Mucosa of descending colon (tissue), 3 donors: ENCODE results near the gene TMEM273. TPM values are rescaled to one million over a fixed set of nuclear protein-coding genes. Genes with fewer than 3 reads are reported as not detected.
"Not testable (repeated sequence)": the region's sequence is repeated elsewhere in the genome, so short reads cannot be mapped to it uniquely, and the experiment has no call there.

Experiments
- ATAC-seq: fragments of 200-7000 bp; cut with Tn5 transposase; one replicate; pipeline ENCODE4 v1.9.1; 2020; ENCODE audit warnings: mild to moderate bottlenecking, moderate library complexity
- DNase-seq, 3 donors: peaks; one replicate each; pipeline ENCODE4 v3.0.0-alpha.2; 2020
- H3K36me3 ChIP-seq: fragments of 200-600 bp; one replicate; pipeline ENCODE4 v1.8.0; 2021; ENCODE audit warnings: low read depth, mild to moderate bottlenecking
- H3K4me1 ChIP-seq: fragments of 200-600 bp; one replicate; pipeline ENCODE4 v1.8.0; 2021; ENCODE audit warnings: low read depth, mild to moderate bottlenecking
- H3K4me3 ChIP-seq: fragments of 200-600 bp; one replicate; pipeline ENCODE4 v1.8.0; 2021; ENCODE audit warnings: mild to moderate bottlenecking
- H3K9me3 ChIP-seq: fragments of 200-600 bp; one replicate; pipeline ENCODE4 v1.8.0; 2021; ENCODE audit warnings: mild to moderate bottlenecking
- CTCF ChIP-seq: fragments of 200-600 bp; IDR thresholded peaks from one replicate; pipeline ENCODE4 v1.8.0; 2022; ENCODE audit warnings: antibody characterized with exemption, mild to moderate bottlenecking
- intact Hi-C, 2 donors: fragments of 100-400 bp; cut with DNase I in 1 of 2; cut with micrococcal nuclease in 1 of 2; formaldehyde crosslinking; loops; one replicate each; pipeline versions ENCODE4 v1.11.0 to v1.11.1; 2022; cut with DNase I, micrococcal nuclease
- total RNA-seq, 3 donors: library from RNA; stranded (reverse); fragmentation: NEBNext Ultra II Directional in 2 of 3; extraction: Animal tissue kit (Norgen Biotek cat#: 25700) in 2 of 3; gene quantifications; one replicate each; pipeline versions ENCODE4 v1.2.1 to v1.2.4, GENCODE V29; 2021 to 2023
- donor health status: DM: no; HTN: no; CAD: no; lungs with moderate emphysema.
- donor health status: DM: no; HTN: no; CAD: no.
- donor health status: DM: no; HTN: yes; CAD: no.

The TMEM273 gene
- total RNA-seq, 3 donors from 2014 or later = 4.8 to 12.7 (median 7.0) TPM

DNA sequence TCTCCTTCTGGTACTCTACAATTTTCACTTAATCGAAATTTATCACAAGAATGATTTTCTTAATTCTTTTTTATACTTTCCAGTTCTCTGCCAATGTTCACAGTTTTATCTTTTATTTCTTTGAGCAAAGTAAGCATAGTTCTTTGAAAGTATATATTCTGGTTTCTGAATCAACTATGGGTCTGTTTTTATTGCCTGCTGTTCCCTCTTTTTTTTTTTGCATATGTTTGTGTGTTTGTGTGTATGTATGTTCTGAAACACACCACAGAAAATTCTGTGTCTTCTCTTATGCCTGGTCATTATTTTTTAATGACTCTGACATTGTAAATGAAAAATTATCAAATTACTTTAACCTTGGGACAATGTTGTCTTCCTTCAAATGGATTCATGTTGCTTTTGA lies 15.9 kb upstream of the TMEM273 start:
- no peak for TF ChIP-seq CTCF
- no peaks in the 10 kb centered on the region for H3K36me3 ChIP-seq

DNA sequence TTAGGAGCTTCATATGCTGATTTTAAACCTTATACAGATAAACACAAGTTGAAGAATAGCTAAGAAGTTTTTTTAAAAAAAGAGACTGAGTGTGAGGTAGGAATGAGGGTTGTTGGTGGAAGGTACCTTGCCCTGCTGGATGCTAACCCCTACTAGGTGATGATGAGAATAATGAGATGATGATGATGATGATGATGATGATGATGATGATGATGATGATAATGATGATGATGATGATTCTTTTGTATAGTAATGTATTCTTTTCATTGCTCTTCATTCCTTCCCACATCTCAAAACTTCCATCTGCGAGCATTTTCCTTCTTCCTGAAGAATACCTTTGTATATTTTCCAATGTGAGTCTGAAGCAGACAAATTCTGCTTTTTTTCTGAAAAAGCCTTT lies 14.1 kb upstream of the TMEM273 start:
- ATAC-seq (no peak), DNase-seq (no peak)
- TF ChIP-seq CTCF = no peak
- no peaks in the 10 kb centered on the region for H3K9me3 ChIP-seq
- no peaks in the 10 kb centered on the region for H3K4me1 ChIP-seq
- intact Hi-C loops = no loop called here
- H3K4me3 ChIP-seq = no peak overlapping the region
- no peaks in the 10 kb centered on the region for H3K36me3 ChIP-seq

More for the DNA sequence above, 15.9 kb upstream of the TMEM273 start:
- Histone ChIP-seq H3K9me3 (no peaks in the 10 kb centered on the region), H3K4me1 (no peaks in the 10 kb centered on the region), H3K4me3 (no peak overlapping the region)
- intact Hi-C loops = no loop called here
- no peak for ATAC-seq
- no peak for DNase-seq

GRCh38 chr10:49200854-49201253 lies 12.7 kb upstream of the TMEM273 start:
- no peak for DNase-seq
- no peak for TF ChIP-seq CTCF
- no peaks in the 10 kb centered on the region for H3K9me3 ChIP-seq
- ATAC-seq = no peak
- intact Hi-C loops = no loop called here
- no peak overlapping the region for H3K4me3 ChIP-seq
- no peaks in the 10 kb centered on the region for H3K4me1 ChIP-seq
- H3K36me3 ChIP-seq = no peaks in the 10 kb centered on the region

- no peak overlapping the region for H3K4me3 ChIP-seq
- no peak for ATAC-seq
- no peak for TF ChIP-seq CTCF
- intact Hi-C loops = no loop called here
- DNase-seq = no peak
- H3K36me3 ChIP-seq = no peaks in the 10 kb centered on the region
- H3K9me3 ChIP-seq = no peaks in the 10 kb centered on the region
- H3K4me1 ChIP-seq = no peaks in the 10 kb centered on the region
These were observed 9.0 kb upstream of the TMEM273 start for GRCh38 chr10:49197171-49197570.

DNA sequence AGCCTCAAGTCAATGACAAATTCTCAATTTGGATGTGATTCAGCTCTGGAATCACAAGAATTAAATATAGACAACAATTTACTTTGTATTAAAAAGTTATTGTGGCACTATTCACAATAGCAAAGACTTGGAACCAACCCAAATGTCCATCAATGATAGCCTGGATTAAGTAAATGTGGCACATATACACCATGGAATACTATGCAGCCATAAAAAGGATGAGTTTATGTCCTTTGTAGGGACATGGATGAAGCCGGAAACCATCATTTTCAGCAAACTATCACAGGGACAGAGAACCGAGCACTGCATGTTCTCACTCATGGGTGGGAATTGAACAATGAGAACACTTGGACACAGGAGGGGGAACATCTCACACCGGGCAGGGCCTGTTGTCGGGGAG lies 7.7 kb upstream of the TMEM273 start:
- H3K36me3 ChIP-seq, H3K4me1 ChIP-seq, H3K9me3 ChIP-seq, H3K4me3 ChIP-seq, intact Hi-C loops, ATAC-seq, DNase-seq: not testable (repeated sequence)

DNA sequence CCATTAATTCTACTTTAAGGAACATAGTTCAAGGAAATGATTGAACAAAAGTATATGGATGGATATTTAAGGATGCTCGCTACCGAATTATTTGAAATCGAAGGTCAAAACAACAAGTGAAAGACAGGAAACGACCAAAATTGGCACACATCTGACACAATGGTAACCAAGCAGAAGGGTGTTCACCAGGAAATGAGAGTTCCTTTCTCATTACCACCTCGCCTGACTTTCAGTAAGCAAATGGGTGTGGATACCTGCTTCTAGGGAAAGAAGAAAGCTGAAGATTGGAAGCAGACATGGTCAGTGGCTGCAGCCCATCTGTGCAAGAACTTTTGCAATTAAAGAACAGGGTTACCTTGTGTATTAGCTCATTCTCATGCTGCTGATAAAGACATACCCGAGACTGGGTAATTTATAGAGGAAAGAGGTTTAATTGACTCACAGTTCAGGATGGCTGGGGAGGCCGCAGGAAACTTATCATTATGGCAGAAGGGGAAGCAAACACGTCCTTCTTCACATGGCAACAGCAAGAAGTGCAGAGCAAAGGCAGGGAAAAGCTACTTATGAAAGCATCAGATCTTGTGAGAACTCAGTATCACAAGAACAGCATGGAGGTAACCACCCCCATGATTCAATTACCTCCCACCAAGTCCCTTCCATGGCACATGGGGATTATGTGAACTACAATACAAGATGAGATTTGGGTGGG lies 6.2 kb upstream of the TMEM273 start:
- Histone ChIP-seq H3K4me1 (no peaks in the 10 kb centered on the region), H3K4me3 (no peak overlapping the region), H3K9me3 (no peaks in the 10 kb centered on the region), H3K36me3 (no peaks in the 10 kb centered on the region)
- intact Hi-C loops = no loop called here
- ATAC-seq = no peak
- DNase-seq = no peak
- TF ChIP-seq CTCF = no peak
